ENCODE measurements around the gene PAQR5. TPM values are rescaled to one million over a fixed set of nuclear protein-coding genes. Genes with fewer than 3 reads are reported as not detected.

Gene PAQR5
- total and polyA plus RNA-seq, 2 donors (not counting 3 experiments of a cell fraction or from before 2014, with no cell fraction given) = 0.08 to 0.09 TPM

GRCh38 chr15:69279636-69280035, 19.1 kb upstream of the PAQR5 start:
- no peaks in the 10 kb centered on the region for H3K79me2 ChIP-seq (ENCODE audit: control insufficient read depth, insufficient read depth, low read length)
- BruUV-seq (replicated peaks) = no TSS peak
- ChIA-PET CTCF (interaction anchor here (0.8 to 1.3 kb wide), 3 partner anchors 10 to 115 kb away, joined by 3 to 4 read pairs (median 4); no protein-coding TSS in a partner anchor), POLR2A (no interaction called here)
- H4K20me1 ChIP-seq (replicated peaks; ENCODE audit: control insufficient read depth, extremely low read depth, insufficient read depth, low read length) = no peaks in the 10 kb centered on the region
- H3K27me3 ChIP-seq (ENCODE audit: control insufficient read depth in 2 of 2, insufficient read depth in 2 of 2, low read length in 2 of 2) = no peaks in the 10 kb centered on the region
- H3K9me1 ChIP-seq (replicated peaks; ENCODE audit: control insufficient read depth, extremely low read depth, insufficient read depth, low read length) = no peaks in the 10 kb centered on the region
- no peak overlapping the region for H2AFZ ChIP-seq (ENCODE audit: low read depth, low read length)
- no peak overlapping the region for H3K27ac ChIP-seq (ENCODE audit: insufficient read depth, low read depth, low read length)
- no peak for TF ChIP-seq CTCF (IDR thresholded peaks at IDR 0.05; ENCODE audit: extremely low read depth in 1 of 2, insufficient read depth in 1 of 2, low read depth in 1 of 2, low read length in 2 of 2)
- TF ChIP-seq MYC (IDR thresholded peaks at IDR 0.05; ENCODE audit: low read depth, low read length) = no peak
- TF ChIP-seq JUN (IDR thresholded peaks at IDR 0.05; ENCODE audit: borderline replicate concordance, insufficient read depth, insufficient read length, low read depth) = no peak
- no peak for TF ChIP-seq GATA2 (IDR thresholded peaks at IDR 0.05; ENCODE audit: insufficient read depth, insufficient read length, low read depth, low read length)
- no peak for TF ChIP-seq POLR2AphosphoS5 (IDR thresholded peaks at IDR 0.05; ENCODE audit: insufficient read depth, low read depth, low read length)
- H3K9ac ChIP-seq (replicated peaks; ENCODE audit: extremely low read depth, insufficient read depth, low read length) = no peak overlapping the region
- H3K9me3 ChIP-seq (replicated peaks; ENCODE audit: control insufficient read depth, insufficient read depth, low read length) = no peaks in the 10 kb centered on the region
- DNase-seq (ENCODE audit: low read depth, low spot score) (no peak), FAIRE-seq (no peak)
- H3K4me2 ChIP-seq (ENCODE audit: insufficient read depth, low read length) = no peak overlapping the region
- no peaks in the 10 kb centered on the region for H3K4me1 ChIP-seq (ENCODE audit: control insufficient read depth, extremely low read depth, insufficient read depth, low read length)
- no peaks in the 10 kb centered on the region for H3K36me3 ChIP-seq (ENCODE audit: control insufficient read depth in 2 of 2, extremely low read depth in 1 of 2, insufficient read depth in 2 of 2, low read length in 2 of 2)
- intact Hi-C loops (cut with micrococcal nuclease) = no loop called here
- dilution Hi-C loops (cut with MboI; ENCODE audit: extremely low pct_ligation_motif_present, low sequenced_read_pairs) = no loop called here
- no peak overlapping the region for H3K4me3 ChIP-seq (replicated peaks in 1 of 3; ENCODE audit: insufficient read depth in 1 of 3, low read depth in 1 of 3, low read length in 3 of 3)

GRCh38 chr15:69280783-69281182, 17.9 kb upstream of the PAQR5 start:
- Histone ChIP-seq H3K9me1 (replicated peaks; ENCODE audit: control insufficient read depth, extremely low read depth, insufficient read depth, low read length) (no peaks in the 10 kb centered on the region), H4K20me1 (replicated peaks; ENCODE audit: control insufficient read depth, extremely low read depth, insufficient read depth, low read length) (no peaks in the 10 kb centered on the region), H3K79me2 (ENCODE audit: control insufficient read depth, insufficient read depth, low read length) (no peaks in the 10 kb centered on the region), H3K27me3 (ENCODE audit: control insufficient read depth in 2 of 2, insufficient read depth in 2 of 2, low read length in 2 of 2) (no peaks in the 10 kb centered on the region), H3K9ac (replicated peaks; ENCODE audit: extremely low read depth, insufficient read depth, low read length) (no peak overlapping the region), H3K4me3 (replicated peaks in 1 of 3; ENCODE audit: insufficient read depth in 1 of 3, low read depth in 1 of 3, low read length in 3 of 3) (no peak overlapping the region), H3K36me3 (ENCODE audit: control insufficient read depth in 2 of 2, extremely low read depth in 1 of 2, insufficient read depth in 2 of 2, low read length in 2 of 2) (no peaks in the 10 kb centered on the region), H2AFZ (ENCODE audit: low read depth, low read length) (no peak overlapping the region), H3K27ac (ENCODE audit: insufficient read depth, low read depth, low read length) (no peak overlapping the region), H3K4me2 (ENCODE audit: insufficient read depth, low read length) (no peak overlapping the region), H3K4me1 (ENCODE audit: control insufficient read depth, extremely low read depth, insufficient read depth, low read length) (no peaks in the 10 kb centered on the region), H3K9me3 (replicated peaks; ENCODE audit: control insufficient read depth, insufficient read depth, low read length) (no peaks in the 10 kb centered on the region)
- dilution Hi-C loops (cut with MboI; ENCODE audit: extremely low pct_ligation_motif_present, low sequenced_read_pairs) (no loop called here), intact Hi-C loops (cut with micrococcal nuclease) (no loop called here)
- ChIA-PET POLR2A (no interaction called here), CTCF (interaction anchor here (1.3 kb wide), 1 partner anchor 15 kb away, joined by 4 read pairs; no protein-coding TSS in a partner anchor)
- FAIRE-seq = no peak
- DNase-seq (ENCODE audit: low read depth, low spot score) = no peak
- BruUV-seq (replicated peaks) = no TSS peak
- TF ChIP-seq GATA2 (IDR thresholded peaks at IDR 0.05; ENCODE audit: insufficient read depth, insufficient read length, low read depth, low read length) (no peak), EZH2 (IDR thresholded peaks at IDR 0.05; ENCODE audit: borderline replicate concordance, low read depth, low read length, severe bottlenecking) (no peak), MYC (IDR thresholded peaks at IDR 0.05; ENCODE audit: low read depth, low read length) (no peak), FOS (IDR thresholded peaks at IDR 0.05; ENCODE audit: borderline replicate concordance, insufficient read depth, low read length) (no peak), CTCF (IDR thresholded peaks at IDR 0.05; ENCODE audit: extremely low read depth in 1 of 2, insufficient read depth in 1 of 2, low read depth in 1 of 2, low read length in 2 of 2) (no peak), POLR2AphosphoS5 (IDR thresholded peaks at IDR 0.05; ENCODE audit: insufficient read depth, low read depth, low read length) (no peak), POLR2A (IDR thresholded peaks at IDR 0.05; ENCODE audit: low read depth, low read length) (no peak), JUN (IDR thresholded peaks at IDR 0.05; ENCODE audit: borderline replicate concordance, insufficient read depth, insufficient read length, low read depth) (no peak), MAX (IDR thresholded peaks at IDR 0.05; ENCODE audit: insufficient read depth, insufficient read length) (no peak)

All from endothelial cell of umbilical vein (primary cell).